AG08396 (cell line): ENCODE measurements around the gene RAET1G.
"Not testable (repeated sequence)": the region's sequence is repeated elsewhere in the genome, so short reads cannot be mapped to it uniquely, and the experiment has no call there.

Experiments
- DNase-seq: peaks from one replicate; pipeline ENCODE4 v3.0.0; 2012; ENCODE audit warnings: low spot score, mixed read lengths

RAET1G gene

DNA sequence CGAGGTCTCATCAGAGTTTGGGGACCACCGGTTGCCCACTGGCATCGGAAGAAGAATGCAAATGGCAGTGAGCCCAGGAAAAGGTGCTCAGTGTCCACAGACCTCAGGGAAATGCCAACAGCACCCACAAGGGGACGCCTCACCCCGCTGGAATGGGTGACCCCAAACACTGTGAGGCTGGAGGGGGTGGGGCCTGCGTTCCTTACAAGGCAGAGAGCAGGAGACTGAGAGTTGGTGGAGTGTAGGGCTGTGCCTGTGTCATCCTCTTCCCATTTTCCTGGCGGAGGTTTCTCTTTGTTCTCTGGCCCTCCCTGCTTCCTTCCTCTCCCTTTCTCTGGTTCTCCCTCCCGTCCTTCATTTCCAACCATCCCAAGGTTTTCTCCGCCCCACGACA is 31.0 kb upstream of the RAET1G start:
- DNase-seq, result not testable (repeated sequence)

DNA sequence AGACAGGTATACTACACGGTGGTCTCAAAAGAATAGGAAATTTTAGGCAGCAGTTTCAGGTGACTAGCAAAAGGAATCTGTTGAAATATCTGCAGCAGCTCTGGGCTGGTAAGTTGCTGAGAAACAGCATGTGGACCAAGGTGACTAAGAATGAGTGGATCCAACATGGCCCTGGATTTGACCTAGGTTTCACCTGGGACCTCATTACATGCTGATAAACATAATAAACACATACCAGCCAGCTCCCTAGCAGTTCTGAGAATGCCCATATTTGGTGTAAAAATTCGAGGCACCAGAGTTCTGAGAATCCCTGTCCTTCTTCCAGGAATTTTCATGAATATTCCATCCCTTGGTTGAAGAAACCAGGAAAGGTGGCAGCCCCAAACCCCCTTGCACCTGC is 30.5 kb upstream of the RAET1G start:
- not testable (repeated sequence) for DNase-seq

DNA sequence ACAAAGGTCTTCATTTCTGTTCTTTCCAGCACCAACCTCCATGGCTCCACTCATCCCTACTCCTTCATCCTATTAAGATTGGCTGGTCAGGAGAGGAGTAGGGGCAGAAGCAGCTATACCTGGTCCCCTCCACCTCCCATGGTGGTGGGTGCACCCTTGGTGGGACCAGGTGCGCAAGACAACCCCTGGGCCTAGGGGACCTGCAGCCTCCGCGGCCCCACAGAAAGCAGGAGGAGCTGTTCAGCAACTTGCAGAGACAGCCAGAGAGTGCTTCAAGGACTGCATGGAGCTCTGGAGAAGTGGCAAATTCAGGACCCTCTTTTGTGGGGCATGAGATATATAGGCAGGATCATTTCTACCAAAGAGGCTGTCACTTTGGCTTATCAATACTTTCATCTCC is 28.7 kb upstream of the RAET1G start:
- DNase-seq, result no peak

DNA sequence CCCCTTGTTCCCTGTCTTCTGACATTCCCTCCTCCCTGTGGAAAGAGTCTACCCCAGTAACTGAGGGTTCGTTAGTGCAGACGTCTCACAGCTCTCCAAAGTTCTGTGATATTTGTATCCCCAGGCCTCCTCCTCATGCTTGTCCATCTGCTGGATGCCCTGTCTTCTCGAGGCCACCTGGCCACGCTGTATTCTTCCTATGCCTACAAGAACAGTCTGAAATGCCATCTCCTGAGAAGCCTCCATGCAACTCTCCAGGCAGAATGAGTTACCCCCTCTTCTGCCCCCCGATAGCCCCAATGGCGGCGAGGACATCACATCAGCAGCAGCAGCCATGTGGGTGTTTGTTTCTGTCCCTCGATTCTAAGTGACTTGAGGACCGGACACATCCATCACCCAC is 28.2 kb upstream of the RAET1G start:
- no peak for DNase-seq

GRCh38 chr6:149950423-149950822 is 27.5 kb upstream of the RAET1G start:
- no peak for DNase-seq

- no peak for DNase-seq
Observed at GRCh38 chr6:149948616-149949015, 25.7 kb upstream of the RAET1G start.

DNA sequence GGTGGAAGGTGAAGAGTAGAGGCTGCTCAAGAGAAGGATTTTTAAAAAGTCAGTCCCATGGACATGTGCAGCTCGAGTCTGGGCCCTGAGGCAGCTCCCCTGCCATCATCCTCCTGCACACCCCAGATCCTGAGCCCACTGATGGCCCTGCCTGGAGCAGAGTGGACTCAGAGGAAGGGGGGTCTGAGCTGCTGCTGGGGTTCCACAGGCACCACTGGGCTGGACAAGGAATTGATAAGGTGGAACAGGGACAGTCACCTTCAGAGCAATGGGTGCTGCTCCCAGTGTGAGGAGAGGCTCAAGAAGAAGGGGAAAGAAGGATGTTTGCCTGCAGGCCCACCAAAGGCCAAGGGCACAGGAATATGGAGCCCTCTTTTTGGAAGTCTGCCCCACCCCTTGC is 25.1 kb upstream of the RAET1G start:
- DNase-seq, result no peak

DNA sequence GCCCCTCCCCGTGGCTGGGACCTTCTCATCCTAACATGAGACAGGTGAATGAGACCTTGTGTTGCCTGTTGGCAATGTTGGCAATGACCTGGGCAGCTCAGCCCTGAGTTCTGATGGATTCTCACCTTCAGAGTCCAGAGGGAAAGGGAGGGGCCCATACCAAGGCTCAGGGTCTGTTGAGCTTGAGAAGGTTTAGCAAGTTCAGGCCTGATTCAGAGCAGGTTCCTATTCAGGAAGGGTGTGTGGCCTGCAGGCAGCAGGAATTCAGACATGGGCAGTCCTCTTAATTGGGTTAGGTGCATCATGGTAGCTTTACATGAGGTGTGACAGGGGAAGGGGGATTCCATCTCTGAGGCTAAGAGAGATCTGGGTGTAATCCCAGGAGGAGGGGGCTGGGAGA is 24.6 kb upstream of the RAET1G start:
- not testable (repeated sequence) for DNase-seq

- not testable (repeated sequence) for DNase-seq
Observed at GRCh38 chr6:149946631-149947030, 23.7 kb upstream of the RAET1G start.

DNA sequence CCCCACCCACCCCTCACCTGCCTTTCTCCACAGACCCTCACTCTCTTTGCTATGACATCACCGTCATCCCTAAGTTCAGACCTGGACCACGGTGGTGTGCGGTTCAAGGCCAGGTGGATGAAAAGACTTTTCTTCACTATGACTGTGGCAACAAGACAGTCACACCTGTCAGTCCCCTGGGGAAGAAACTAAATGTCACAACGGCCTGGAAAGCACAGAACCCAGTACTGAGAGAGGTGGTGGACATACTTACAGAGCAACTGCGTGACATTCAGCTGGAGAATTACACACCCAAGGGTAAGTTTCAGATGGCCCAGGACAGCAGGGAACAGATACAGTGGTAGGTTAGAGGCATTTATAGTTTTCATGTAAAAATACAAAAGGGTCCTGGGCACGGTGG is 22.4 kb upstream of the RAET1G start:
- DNase-seq, result not testable (repeated sequence)

- not testable (repeated sequence) for DNase-seq
Observed at GRCh38 chr6:149943321-149943720, 20.4 kb upstream of the RAET1G start.

GRCh38 chr6:149942461-149942829 is 19.5 kb upstream of the RAET1G start:
- no peak for DNase-seq

GRCh38 chr6:149941583-149942460 is 18.9 kb upstream of the RAET1G start, which contains the start of gene ULBP2:
Gene ULBP2 (plus strand): TSS chr6:149942014. CDS start chr6:149942073, 59 bp downstream.
- peak; percentile 96 for DNase-seq

- no peak for DNase-seq
Observed at GRCh38 chr6:149940672-149940982, 17.7 kb upstream of the RAET1G start.

DNA sequence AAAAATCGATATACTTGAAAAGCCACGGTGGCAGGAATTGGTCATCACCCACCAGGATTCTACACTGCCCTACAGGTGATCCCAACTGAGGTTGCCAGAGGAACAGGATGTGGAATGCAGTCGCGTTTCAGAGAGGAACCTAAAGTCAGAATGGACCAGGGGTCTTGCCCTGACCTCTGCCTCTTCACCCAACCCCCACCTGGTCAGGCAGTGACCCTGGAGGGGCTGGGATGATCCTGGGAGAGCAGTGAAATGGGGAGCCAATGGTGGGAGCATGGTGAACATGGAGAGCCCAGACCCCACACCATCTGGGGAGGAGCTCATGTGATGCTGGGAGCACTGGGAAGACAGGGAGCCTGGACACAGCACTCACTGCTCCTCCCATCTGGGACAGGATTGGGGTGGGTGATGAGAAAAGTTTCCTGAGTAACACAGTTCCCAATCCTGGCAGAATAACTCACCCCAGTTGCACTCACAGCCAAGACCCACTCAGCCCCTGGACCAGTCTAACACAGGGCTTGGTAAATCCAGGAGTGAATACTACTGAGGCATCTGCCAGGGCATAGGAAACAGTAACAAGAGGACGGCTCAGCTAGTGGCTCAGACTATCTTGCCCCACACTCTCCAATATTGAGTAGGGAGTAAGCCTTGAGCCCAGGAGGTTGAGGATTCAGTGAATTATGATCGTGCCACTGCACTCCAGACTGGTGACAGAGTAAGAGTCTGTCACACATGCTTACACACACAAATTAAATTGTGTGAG is 17.2 kb upstream of the RAET1G start:
- DNase-seq, result no peak

GRCh38 chr6:149939356-149939648 is 16.4 kb upstream of the RAET1G start:
- no peak for DNase-seq

DNA sequence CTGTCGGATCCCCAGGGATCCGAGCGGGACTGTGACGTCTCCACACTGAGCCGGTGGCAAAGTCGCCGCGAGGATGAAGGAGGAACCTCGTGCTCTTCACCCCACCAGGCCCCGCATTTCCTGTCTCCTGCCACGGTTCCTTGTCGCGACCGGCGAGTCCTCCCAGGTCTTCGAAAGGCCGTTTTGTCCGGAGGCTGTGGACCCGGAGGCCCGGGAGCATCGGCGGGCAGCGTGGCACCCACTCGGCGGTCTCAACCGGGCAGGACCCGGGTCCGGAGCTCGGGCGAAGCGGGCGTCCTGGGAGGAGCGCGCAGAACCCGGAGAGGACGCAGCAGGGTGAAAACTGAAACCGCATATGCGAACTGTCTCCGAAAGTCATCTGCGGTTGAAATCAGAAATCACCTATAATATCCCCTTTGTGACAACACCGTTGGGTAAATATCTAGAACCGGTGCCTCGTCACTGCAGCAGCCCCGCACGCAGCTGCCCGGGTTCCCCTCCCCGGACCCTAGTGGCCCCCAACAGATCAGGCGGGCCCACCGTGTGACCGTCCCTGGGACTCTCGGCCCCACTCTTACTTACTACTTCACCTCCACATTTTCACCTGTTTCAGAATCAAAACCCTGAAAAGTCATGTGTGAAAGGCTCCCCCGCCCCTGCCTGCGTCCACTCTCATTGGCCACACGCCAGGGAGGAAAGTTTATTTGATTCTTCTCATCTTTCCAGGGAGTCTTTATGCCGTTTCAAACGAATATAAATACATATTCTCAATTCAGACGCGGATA is 15.8 kb upstream of the RAET1G start:
- no peak for DNase-seq

DNA sequence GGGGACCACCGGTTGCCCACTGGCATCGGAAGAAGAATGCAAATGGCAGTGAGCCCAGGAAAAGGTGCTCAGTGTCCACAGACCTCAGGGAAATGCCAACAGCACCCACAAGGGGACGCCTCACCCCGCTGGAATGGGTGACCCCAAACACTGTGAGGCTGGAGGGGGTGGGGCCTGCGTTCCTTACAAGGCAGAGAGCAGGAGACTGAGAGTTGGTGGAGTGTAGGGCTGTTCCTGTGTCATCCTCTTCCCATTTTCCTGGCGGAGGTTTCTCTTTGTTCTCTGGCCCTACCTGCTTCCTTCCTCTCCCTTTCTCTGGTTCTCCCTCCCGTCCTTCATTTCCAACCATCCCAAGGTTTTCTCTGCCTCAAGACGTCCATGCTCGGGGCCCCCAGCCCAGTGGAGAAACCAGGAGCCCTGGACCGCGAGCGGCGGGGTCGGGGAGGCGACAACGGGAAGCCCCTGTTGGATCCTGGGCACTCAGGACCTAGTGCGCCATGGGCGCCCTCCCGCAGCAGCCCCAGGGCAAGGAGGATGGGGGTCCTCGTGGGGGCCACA is 15.2 kb upstream of the RAET1G start:
- DNase-seq, result not testable (repeated sequence)

GRCh38 chr6:149936743-149937142 is 13.8 kb upstream of the RAET1G start:
- no peak for DNase-seq

DNA sequence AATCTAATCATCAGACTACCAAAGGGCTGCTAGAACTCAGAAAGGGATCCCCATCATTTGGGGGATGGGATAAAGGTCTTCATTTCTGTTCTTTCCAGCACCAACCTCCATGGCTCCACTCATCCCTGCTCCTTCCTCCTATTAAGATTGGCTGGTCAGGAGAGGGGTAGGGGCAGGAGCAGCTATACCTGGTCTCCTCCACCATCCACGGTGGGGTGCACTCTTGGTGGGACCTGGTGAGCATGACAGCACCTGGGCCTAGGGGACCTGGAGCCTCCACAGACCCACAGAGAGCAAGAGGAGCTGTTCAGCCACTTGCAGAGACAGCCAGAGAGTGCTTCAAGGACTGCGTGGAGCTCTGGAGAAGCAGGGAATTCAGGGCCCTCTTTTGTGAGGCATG is 12.7 kb upstream of the RAET1G start:
- no peak for DNase-seq

- DNase-seq, result no peak
Observed at GRCh38 chr6:149935246-149935645, 12.3 kb upstream of the RAET1G start.
